Measurements from ENCODE around the gene PCDH10.

Gene PCDH10

GRCh38 chr4:133148690-133149363, at the start of gene PCDH10:
Gene PCDH10 (plus strand): TSS chr4:133149294. CDS start chr4:133150141, 847 bp downstream.
- no peak for DNase-seq

GRCh38 chr4:133102043-133102442, 47.1 kb upstream of the PCDH10 start:
- no peak for DNase-seq

- DNase-seq, result no peak
Measured at GRCh38 chr4:133102612-133103409, 46.3 kb upstream of the PCDH10 start.

- no peak for DNase-seq
Measured at GRCh38 chr4:133112641-133113040, 36.5 kb upstream of the PCDH10 start.

- DNase-seq, result no peak
Measured at GRCh38 chr4:133124746-133125145, 24.3 kb upstream of the PCDH10 start.

GRCh38 chr4:133127500-133127899, 21.6 kb upstream of the PCDH10 start:
- DNase-seq, result no peak

GRCh38 chr4:133129237-133129636, 19.9 kb upstream of the PCDH10 start:
- no peak for DNase-seq

- no peak for DNase-seq
Measured at GRCh38 chr4:133130171-133130570, 18.9 kb upstream of the PCDH10 start.

- no peak for DNase-seq
Measured at GRCh38 chr4:133131829-133132460, 17.1 kb upstream of the PCDH10 start.

- DNase-seq, result no peak
Measured at GRCh38 chr4:133136833-133137232, 12.3 kb upstream of the PCDH10 start.

GRCh38 chr4:133137571-133137970, 11.5 kb upstream of the PCDH10 start:
- DNase-seq, result no peak

- DNase-seq, result no peak
Measured at GRCh38 chr4:133143775-133144430, 5.2 kb upstream of the PCDH10 start.

- DNase-seq, result no peak
Measured at GRCh38 chr4:133145241-133145640, 3.9 kb upstream of the PCDH10 start.

GRCh38 chr4:133145758-133146573, 3.1 kb upstream of the PCDH10 start:
- no peak for DNase-seq

- DNase-seq, result no peak
Measured at GRCh38 chr4:133146574-133147241, 2.4 kb upstream of the PCDH10 start.

- no peak for DNase-seq
Measured at GRCh38 chr4:133147286-133147821, 1.7 kb upstream of the PCDH10 start.

GRCh38 chr4:133147921-133148689, 989 bp upstream of the PCDH10 start:
- no peak for DNase-seq

GRCh38 chr4:133149364-133149695, 236 bp downstream of the PCDH10 start:
- DNase-seq, result no peak

GRCh38 chr4:133149932-133150471, 908 bp downstream of the PCDH10 start:
- no peak for DNase-seq

- no peak for DNase-seq
Measured at GRCh38 chr4:133150486-133151340, 1.6 kb downstream of the PCDH10 start.

Data from activated T-cell treated with anti-CD3 and anti-CD28 coated beads for 4 hours (primary cell).